HCT116 (cell line): Measurements from ENCODE around the gene HOXD11. TPM values are rescaled to one million over a fixed set of nuclear protein-coding genes. Genes with fewer than 3 reads are reported as not detected.

Experiments
- ATAC-seq: fragments of 200-7000 bp; cut with Tn5 transposase; 2 replicates; pipeline ENCODE4 v1.9.1; 2020; ENCODE audit warnings: mild to moderate bottlenecking, moderate library complexity
- BruUV-seq: library from RNA; stranded (reverse); fragments of 400-500 nt; replicated peaks from 2 replicates; lab custom pipeline; 2021; lab: Mats Ljungman, UMichigan
- CTCF ChIA-PET: fragments of 300-600 bp; sonication (Branson Sonifier 250); formaldehyde crosslinking; loops from one replicate; lab custom pipeline; 2021; ENCODE audit warnings: antibody characterized with exemption; lab: Charles Lee
- POLR2A ChIA-PET: fragments of 300-600, 350-600 bp; sonication (Branson Sonifier 250); formaldehyde crosslinking; loops from one replicate; lab custom pipeline; 2021; ENCODE audit warnings: antibody characterized with exemption; lab: Charles Lee
- RAD21 ChIA-PET, 2 experiments: fragments of 300-600 bp; sonication (Branson Sonifier 250); formaldehyde crosslinking; loops; one replicate each; lab custom pipeline; 2023; ENCODE audit warnings: low total read pairs in 2 of 2; ENCODE audit not compliant: uncharacterized antibody in 2 of 2, unreplicated experiment in 2 of 2, low non-redundant PET in 1 of 2; lab: Charles Lee
- DNase-seq: peaks from one replicate; pipeline ENCODE4 v3.0.0-alpha.2; 2010; ENCODE audit warnings: low read depth, low spot score
- H2AFZ ChIP-seq: fragments of 200-600 bp; shearing (Covaris generic), sonication (generic); 2 replicates; pipeline ENCODE4 v1.6.1; 2017; ENCODE audit warnings: low read depth, mixed run types, mixed read lengths, antibody characterized with exemption, low read length; ENCODE audit not compliant: poor library complexity, severe bottlenecking
- H3K27ac ChIP-seq: 2 replicates; pipeline ENCODE4 v1.5.1; 2012; ENCODE audit warnings: low read depth, low read length
- H3K27me3 ChIP-seq: fragments of 200-600 bp; sonication (generic); 2 replicates; pipeline ENCODE4 v1.6.1; 2016; ENCODE audit warnings: mixed run types, low read length, mixed read lengths; ENCODE audit not compliant: insufficient read depth
- H3K36me3 ChIP-seq, 2 experiments: fragments of 200-500 bp in 1 of 2; fragments of 200-600 bp in 1 of 2; sonication (Bioruptor generic) in 1 of 2; sonication (generic) in 1 of 2; 2 replicates each; pipeline versions ENCODE4 v1.5.1 to v1.6.1; 2014 to 2016; ENCODE audit warnings: low read length in 2 of 2, inconsistent platforms in 1 of 2, mixed read lengths in 1 of 2, mixed run types in 1 of 2; ENCODE audit not compliant: insufficient read depth in 2 of 2, control insufficient read depth in 1 of 2
- H3K4me1 ChIP-seq, 2 experiments: fragments of 200-600 bp in 1 of 2; sonication (generic) in 1 of 2; 2 replicates each; pipeline versions ENCODE4 v1.5.1 to v1.6.1; 2012 to 2017; ENCODE audit warnings: low read length in 2 of 2, inconsistent platforms in 1 of 2, mild to moderate bottlenecking in 1 of 2, mixed read lengths in 1 of 2, mixed run types in 1 of 2, moderate library complexity in 1 of 2; ENCODE audit not compliant: insufficient read depth in 2 of 2, control insufficient read depth in 1 of 2
- H3K4me2 ChIP-seq: fragments of 200-600 bp; sonication (generic); 2 replicates; pipeline ENCODE4 v1.6.1; 2017; ENCODE audit warnings: mixed run types, low read length, mixed read lengths
- H3K4me3 ChIP-seq, 2 experiments: fragments of 200-600 bp in 1 of 2; sonication (generic) in 1 of 2; replicated peaks in 1 of 2; 2 replicates each; pipeline ENCODE4 v1.5.1; 2011 to 2016; ENCODE audit warnings: low read length in 2 of 2, control low read depth in 1 of 2, low read depth in 1 of 2, mild to moderate bottlenecking in 1 of 2, mixed read lengths in 1 of 2, mixed run types in 1 of 2
- H3K79me2 ChIP-seq: fragments of 200-600 bp; sonication (generic); 2 replicates; pipeline ENCODE4 v1.6.1; 2017; ENCODE audit warnings: mild to moderate bottlenecking, mixed run types, low read length, moderate library complexity, mixed read lengths; ENCODE audit not compliant: insufficient read depth
- H3K9ac ChIP-seq: fragments of 200-600 bp; sonication (generic); 2 replicates; pipeline ENCODE4 v1.6.1; 2016; ENCODE audit warnings: low read length, mixed read lengths
- H3K9me2 ChIP-seq: fragments of 200-600 bp; sonication (generic), shearing (Covaris generic); 2 replicates; pipeline ENCODE4 v1.6.1; 2017; ENCODE audit warnings: mixed run types, mild to moderate bottlenecking, moderate library complexity; ENCODE audit not compliant: insufficient read depth
- H3K9me3 ChIP-seq, 2 experiments: fragments of 200-500 bp in 1 of 2; fragments of 200-600 bp in 1 of 2; sonication (Bioruptor generic) in 1 of 2; sonication (generic) in 1 of 2; 2 replicates each; pipeline ENCODE4 v1.6.1; 2014 to 2017; ENCODE audit warnings: low read length in 2 of 2, mixed read lengths in 2 of 2, inconsistent platforms in 1 of 2, low read depth in 1 of 2, mild to moderate bottlenecking in 1 of 2, mixed run types in 1 of 2, moderate library complexity in 1 of 2; ENCODE audit not compliant: control insufficient read depth in 1 of 2, insufficient read depth in 1 of 2
- H4K20me1 ChIP-seq: fragments of 200-600 bp; sonication (generic), shearing (Covaris generic); 2 replicates; pipeline ENCODE4 v1.6.1; 2017; ENCODE audit warnings: mixed run types, mild to moderate bottlenecking, moderate library complexity; ENCODE audit not compliant: insufficient read depth
- CTCF ChIP-seq, 3 experiments: fragments of 200-600 bp in 1 of 3; sonication (generic) in 1 of 3; IDR thresholded peaks in 2 of 3; conservative IDR thresholded peaks in 1 of 3; 2 replicates each; pipeline ENCODE4 v1.5.1; 2012 to 2017; ENCODE audit warnings: low read depth in 2 of 3, low read length in 2 of 3, antibody characterized with exemption in 1 of 3, borderline replicate concordance in 1 of 3, control low read depth in 1 of 3, mild to moderate bottlenecking in 1 of 3, mixed read lengths in 1 of 3, mixed run types in 1 of 3, moderate library complexity in 1 of 3; ENCODE audit not compliant: insufficient read depth in 1 of 3
- ELF1 ChIP-seq: IDR thresholded peaks from 2 replicates; pipeline ENCODE4 v1.6.1; 2012; ENCODE audit warnings: low read depth, borderline replicate concordance
- EZH2 ChIP-seq: fragments of 200-600 bp; sonication (generic); IDR thresholded peaks from 2 replicates; pipeline ENCODE4 v1.6.1; 2017; ENCODE audit warnings: antibody characterized with exemption, mixed run types
- EZH2phosphoT487 ChIP-seq: fragments of 200-600 bp; IDR thresholded peaks from 2 replicates; pipeline ENCODE4 v1.6.1; 2018; ENCODE audit warnings: antibody characterized with exemption, borderline replicate concordance
- FOSL1 ChIP-seq: IDR thresholded peaks from 2 replicates; pipeline ENCODE4 v1.6.1; 2012; ENCODE audit warnings: low read depth
- POLR2A ChIP-seq: IDR thresholded peaks from 2 replicates; pipeline ENCODE4 v1.7.0; 2011; ENCODE audit warnings: borderline replicate concordance; ENCODE audit not compliant: insufficient read depth, insufficient read length; ENCODE audit errors: extremely low read depth
- RAD21 ChIP-seq: IDR thresholded peaks from 2 replicates; pipeline ENCODE4 v1.6.1; 2012; ENCODE audit warnings: low read depth, mild to moderate bottlenecking
- SIN3A ChIP-seq: IDR thresholded peaks from 2 replicates; pipeline ENCODE4 v1.6.1; 2012; ENCODE audit warnings: low read depth
- SP1 ChIP-seq: IDR thresholded peaks from 2 replicates; pipeline ENCODE4 v1.6.1; 2012; ENCODE audit warnings: low read depth
- SRF ChIP-seq: IDR thresholded peaks from 2 replicates; pipeline ENCODE4 v1.6.1; 2012; ENCODE audit warnings: low read depth
- TCF7L2 ChIP-seq: IDR thresholded peaks from 2 replicates; pipeline ENCODE4 v1.7.0; 2011; ENCODE audit warnings: borderline replicate concordance, inconsistent platforms; ENCODE audit not compliant: insufficient read depth, insufficient read length; ENCODE audit errors: extremely low read depth
- ZFX ChIP-seq: fragments of 450-650 bp; IDR thresholded peaks from 2 replicates; pipeline ENCODE4 v1.6.1; 2017
- intact Hi-C: fragments of 100-400 bp; cut with micrococcal nuclease; formaldehyde crosslinking; loops from 2 replicates; pipeline ENCODE4 v1.10.0; 2022
- total RNA-seq: library from RNA; stranded (reverse); gene quantifications from one replicate; pipeline ENCODE4 v1.2.1, GENCODE V29; 2021; ENCODE audit not compliant: unreplicated experiment
- TF ChIP-seq, protein P1 (sequence below): IDR thresholded peaks from 2 replicates; pipeline ENCODE4 v1.6.1; 2012
- TF ChIP-seq, protein P2 (sequence below): IDR thresholded peaks from 2 replicates; pipeline ENCODE4 v1.6.1; 2011; ENCODE audit warnings: mild to moderate bottlenecking, low read length, moderate library complexity; ENCODE audit not compliant: insufficient replicate concordance; ENCODE audit errors: extremely low read depth

Gene HOXD11
- total RNA-seq, 1 experiment from 2014 or later = not detected

DNA sequence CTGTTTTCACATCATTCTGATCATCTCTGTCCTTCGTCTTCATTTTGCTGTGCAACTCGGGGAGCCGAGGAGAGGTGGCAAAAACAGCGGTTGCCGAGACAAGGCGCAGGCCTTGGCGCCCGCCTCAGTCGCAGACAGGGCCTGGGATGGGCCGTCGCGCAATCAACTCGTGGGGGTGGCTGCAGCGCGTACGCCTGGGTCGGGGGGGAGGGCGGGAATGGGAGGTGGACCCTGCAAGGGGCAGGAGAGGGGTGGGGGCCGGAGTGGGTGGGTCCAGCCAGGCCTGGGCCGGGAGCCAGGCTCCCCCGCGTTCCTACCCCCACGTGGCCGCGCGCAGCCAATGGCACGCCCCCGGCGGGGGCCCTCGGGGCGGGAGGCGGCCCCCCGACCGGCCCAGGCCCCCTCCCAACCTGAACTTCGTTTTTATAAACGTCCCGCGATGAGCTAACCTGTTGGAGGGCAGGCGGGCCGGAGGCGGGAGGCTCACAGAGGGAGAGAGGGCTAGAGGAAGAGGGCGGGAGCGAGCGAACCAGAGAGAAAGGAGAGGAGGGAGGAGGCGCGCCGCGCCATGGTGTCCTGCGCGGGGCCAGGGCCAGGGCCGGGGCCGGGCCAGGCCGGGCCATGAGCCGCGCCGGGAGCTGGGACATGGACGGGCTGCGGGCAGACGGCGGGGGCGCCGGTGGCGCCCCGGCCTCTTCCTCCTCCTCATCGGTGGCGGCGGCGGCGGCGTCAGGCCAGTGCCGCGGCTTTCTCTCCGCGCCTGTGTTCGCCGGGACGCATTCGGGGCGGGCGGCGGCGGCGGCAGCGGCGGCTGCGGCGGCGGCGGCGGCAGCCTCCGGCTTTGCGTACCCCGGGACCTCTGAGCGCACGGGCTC lies 14.6 kb upstream of the HOXD11 start, which contains the start of gene HOXD13:
Gene HOXD13 (plus strand): TSS at position 452 of the 875 bp plus-strand sequence. CDS start 170 bp downstream, at position 622.
- H3K4me2 ChIP-seq = no peak within 1 kb of the TSS
- H3K27ac ChIP-seq = no peak within 1 kb of the TSS
- no peaks in the 10 kb centered on the region for H4K20me1 ChIP-seq
- BruUV-seq = no TSS peak
- intact Hi-C loops = no loop called here
- no peak within 1 kb of the TSS for H3K9ac ChIP-seq
- ChIA-PET POLR2A (no interaction called here), CTCF (no interaction called here), RAD21 (no interaction called here)
- ATAC-seq = no peak
- H3K9me3 ChIP-seq = no peaks in the 10 kb centered on the region
- H3K36me3 ChIP-seq = no peaks in the 10 kb centered on the region
- H2AFZ ChIP-seq = no peak within 1 kb of the TSS
- no peak within 1 kb of the TSS for H3K4me3 ChIP-seq
- H3K79me2 ChIP-seq = no peaks in the 10 kb centered on the region
- H3K27me3 ChIP-seq = no peaks in the 10 kb centered on the region
- TF ChIP-seq CTCF (IDR thresholded peaks at IDR 0.05 in 2 of 3, conservative IDR thresholded peaks at IDR 0.05 in 1 of 3; ENCODE audit: borderline replicate concordance in 1 of 3, insufficient read depth in 1 of 3, low read depth in 2 of 3, low read length in 2 of 3) = no peak
- TF ChIP-seq, protein P1, sequence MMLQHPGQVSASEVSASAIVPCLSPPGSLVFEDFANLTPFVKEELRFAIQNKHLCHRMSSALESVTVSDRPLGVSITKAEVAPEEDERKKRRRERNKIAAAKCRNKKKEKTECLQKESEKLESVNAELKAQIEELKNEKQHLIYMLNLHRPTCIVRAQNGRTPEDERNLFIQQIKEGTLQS = no peak
- TF ChIP-seq POLR2A = no peak
- TF ChIP-seq RAD21 = no peak
- TF ChIP-seq TCF7L2 = no peak
- TF ChIP-seq SRF = no peak
- no peak for TF ChIP-seq EZH2
- TF ChIP-seq ELF1 = no peak
- no peak for TF ChIP-seq SP1
- TF ChIP-seq SIN3A = no peak
- TF ChIP-seq EZH2phosphoT487 = no peak
- TF ChIP-seq ZFX = no peak
- TF ChIP-seq, protein P2, sequence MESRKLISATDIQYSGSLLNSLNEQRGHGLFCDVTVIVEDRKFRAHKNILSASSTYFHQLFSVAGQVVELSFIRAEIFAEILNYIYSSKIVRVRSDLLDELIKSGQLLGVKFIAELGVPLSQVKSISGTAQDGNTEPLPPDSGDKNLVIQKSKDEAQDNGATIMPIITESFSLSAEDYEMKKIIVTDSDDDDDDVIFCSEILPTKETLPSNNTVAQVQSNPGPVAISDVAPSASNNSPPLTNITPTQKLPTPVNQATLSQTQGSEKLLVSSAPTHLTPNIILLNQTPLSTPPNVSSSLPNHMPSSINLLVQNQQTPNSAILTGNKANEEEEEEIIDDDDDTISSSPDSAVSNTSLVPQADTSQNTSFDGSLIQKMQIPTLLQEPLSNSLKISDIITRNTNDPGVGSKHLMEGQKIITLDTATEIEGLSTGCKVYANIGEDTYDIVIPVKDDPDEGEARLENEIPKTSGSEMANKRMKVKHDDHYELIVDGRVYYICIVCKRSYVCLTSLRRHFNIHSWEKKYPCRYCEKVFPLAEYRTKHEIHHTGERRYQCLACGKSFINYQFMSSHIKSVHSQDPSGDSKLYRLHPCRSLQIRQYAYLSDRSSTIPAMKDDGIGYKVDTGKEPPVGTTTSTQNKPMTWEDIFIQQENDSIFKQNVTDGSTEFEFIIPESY = no peak
- TF ChIP-seq FOSL1 = no peak
- peaks cover 5 to 11% of the 10 kb centered on the region in 2 experiments; a peak in 3 of 4 replicates for H3K4me1 ChIP-seq
- no peaks in the 10 kb centered on the region for H3K9me2 ChIP-seq
- no peak for DNase-seq
